ENCODE results near the gene CAMKV.

Gene CAMKV

GRCh38 chr3:49895791-49896190, 26.1 kb upstream of the CAMKV start:
- no peak for DNase-seq

DNA sequence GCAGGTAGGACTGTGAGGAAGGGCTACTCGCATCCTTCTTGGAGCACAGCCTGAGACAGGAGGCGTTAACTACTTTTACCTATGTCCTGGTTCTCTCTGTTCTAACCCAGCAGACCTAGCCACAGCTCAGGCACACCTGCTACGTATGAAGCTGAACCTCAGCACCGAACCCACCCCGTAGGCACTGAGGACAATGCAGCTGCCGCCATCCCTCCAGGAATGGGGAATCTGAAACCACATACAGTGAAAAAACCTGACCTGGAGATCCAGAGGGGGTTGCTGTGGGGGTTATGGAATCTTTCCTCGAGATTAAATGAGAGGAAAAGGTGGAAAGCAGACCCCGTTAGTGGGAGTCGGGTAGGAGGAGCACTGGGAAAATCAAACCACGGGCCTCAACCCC, 19.6 kb upstream of the CAMKV start:
- DNase-seq = no peak

GRCh38 chr3:49886922-49887265, 17.2 kb upstream of the CAMKV start:
- no peak for DNase-seq

DNA sequence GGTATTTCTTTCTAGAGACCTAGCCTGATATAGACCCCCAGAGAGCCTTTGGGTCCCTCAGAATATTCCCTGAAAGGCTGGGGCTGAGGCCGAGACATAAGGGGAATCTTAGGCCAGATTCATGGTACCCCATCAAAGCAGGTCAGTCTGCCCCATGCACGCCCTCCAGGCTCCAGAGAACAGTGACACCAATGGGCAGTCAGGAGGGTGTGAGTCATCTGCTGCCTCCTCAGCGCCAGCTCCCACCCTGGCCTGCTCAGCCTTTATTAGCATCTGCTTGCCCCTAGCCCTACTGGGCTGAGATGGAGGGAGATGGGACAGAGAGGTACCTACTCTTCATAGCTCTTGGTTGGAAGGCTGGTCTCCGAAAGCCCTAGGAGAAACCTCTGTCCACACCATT, 14.3 kb upstream of the CAMKV start:
- DNase-seq = no peak

- no peak for DNase-seq
Observed at GRCh38 chr3:49882166-49882565, 12.5 kb upstream of the CAMKV start.

DNA sequence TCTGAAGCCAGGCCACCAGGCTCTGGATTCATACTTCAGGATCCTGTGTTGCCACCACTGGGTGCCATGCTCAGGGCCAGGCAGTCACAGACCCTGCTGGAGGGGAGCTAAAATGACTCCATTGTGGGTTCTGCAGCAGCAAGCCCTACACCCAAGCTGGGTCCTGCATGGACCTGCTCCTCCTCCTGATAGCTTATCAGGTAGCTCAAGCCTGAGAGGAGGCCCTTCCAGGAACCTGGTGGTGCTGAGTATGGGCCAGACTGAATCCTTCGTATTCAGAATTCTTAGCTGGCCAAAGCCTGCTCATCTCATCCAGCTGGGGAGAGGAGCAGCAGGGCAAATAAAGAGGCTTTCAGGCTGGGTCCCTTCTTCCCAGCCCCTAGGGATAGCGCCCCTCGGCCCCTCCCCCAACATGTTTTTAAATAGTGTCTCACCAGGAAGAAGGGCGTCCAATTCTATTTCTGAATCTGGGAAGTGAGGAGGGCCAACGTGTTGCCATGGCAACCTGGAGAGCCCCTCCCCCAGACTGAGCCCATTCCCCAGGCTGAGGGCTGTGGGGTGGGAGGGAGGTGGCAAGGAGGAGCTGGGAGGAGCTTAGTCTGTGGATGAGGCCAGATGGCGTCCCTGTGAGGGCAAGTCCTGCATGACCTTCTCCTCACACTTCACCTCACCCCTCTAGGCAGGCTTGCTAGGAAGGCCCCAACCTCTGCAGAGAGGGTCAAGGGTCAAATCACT, 11.0 kb upstream of the CAMKV start:
- DNase-seq = no peak

DNA sequence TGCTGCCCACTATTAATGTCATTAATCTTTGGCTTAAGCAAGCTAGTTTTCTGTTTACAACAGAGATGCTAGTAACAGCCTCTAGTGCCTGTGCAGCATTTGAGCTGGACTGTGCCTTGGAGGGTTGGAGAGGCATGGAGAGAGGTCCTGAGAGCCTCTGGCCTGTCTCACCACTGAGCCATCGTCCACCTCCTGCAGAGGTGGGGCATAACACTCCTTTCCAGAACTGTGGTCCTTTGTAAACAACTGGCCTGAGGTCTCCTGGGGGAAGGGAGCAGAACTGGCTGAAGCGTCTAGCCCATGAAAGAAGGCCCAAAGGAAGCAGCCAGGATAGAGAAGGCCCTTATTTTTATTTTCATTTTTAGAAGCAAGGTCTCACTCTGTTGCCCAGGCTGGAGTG, 10.0 kb upstream of the CAMKV start:
- no peak for DNase-seq

DNA sequence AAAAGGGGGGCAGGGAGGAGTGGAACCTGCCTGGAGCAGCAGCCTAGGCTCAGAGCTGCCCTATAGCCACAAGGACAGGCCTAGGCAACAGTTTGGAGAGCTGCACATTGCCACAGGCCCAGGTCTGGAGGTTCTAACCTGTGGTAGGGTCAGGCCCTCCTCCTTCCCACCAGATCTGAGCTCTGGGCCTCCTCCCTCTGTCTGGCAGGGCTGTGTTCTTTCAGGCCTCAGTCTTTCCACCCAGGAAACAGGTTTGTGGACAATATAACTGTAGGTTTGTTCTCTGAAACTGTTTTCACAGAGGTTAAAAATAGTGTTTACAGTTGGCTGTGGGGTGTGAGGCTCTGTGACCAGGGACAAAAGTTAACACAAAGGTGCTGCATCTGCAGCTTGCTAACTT, 9.0 kb upstream of the CAMKV start:
- DNase-seq = no peak

DNA sequence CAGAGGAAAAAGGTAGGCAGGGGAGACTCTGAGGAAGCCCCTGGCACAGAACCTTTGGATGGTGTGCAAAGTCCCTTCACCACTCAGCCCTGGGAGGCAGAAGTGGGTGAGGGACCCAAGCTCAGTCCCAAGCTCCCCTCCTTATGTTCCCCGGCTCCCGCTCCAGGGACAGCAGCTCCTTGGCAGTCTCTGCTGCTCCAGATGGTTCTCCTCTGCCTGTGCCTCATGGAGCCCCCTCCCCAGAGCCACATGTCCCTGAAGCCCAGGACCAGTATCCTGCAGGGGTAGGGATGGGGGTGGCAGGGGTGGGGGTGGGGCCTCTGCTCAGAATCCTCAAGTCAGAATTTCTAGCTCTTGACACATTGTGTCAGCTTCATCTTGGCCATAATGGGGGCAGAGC, 8.0 kb upstream of the CAMKV start:
- DNase-seq = no peak

DNA sequence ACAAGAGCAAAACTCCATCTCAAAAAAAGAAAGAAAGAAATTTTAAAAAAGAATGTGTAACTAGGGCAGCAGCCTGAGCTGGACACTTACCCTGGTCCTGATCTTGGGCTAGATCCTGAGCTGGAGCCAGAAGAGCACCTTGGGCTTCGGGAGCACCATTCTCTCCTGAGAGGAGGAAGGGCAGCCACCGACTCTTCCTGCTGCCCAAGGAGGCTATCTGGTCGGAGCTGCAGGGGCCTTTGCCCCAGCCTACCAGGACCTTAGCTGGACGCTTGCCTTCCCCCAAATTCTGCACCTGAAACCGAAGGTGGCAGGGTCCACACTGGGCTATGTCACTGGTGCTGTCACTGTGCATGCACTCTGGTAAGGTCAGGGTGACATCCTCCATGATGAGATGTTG, 6.9 kb upstream of the CAMKV start:
- DNase-seq = no peak

GRCh38 chr3:49873623-49874022, 3.9 kb upstream of the CAMKV start:
- no peak for DNase-seq

- DNase-seq = peak; percentile 42
Observed at GRCh38 chr3:49872801-49873281, 3.1 kb upstream of the CAMKV start.

DNA sequence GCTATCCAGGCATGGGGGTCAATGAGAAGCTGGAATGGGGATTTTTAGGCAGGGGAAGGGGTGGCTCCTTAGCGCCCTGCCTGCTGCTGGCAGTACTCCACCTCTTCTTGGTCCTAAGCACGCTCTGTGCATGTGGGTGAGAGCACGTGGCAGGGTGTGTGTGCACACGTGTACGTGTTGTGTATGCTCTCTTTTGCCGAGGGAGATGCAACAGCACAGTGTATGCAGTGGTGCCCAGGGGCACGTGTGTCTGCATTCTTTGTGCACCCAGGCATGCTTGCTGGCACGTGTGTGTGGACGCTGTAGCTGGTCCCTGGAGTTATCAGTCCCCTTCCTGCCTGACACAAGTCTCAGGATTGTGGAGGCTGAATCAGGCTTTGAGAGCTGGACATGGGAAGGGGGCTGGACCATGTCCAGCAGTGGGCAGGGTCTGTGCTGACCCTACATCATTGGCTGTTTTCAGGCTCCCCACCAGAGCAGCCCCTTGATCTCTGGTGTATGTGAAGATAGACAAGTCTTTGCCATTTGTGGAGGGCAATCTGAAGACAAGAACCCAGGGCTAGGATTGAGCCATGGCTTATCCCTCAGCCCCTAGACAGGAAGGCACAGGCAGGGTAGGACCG, 1.9 kb upstream of the CAMKV start:
- no peak for DNase-seq

DNA sequence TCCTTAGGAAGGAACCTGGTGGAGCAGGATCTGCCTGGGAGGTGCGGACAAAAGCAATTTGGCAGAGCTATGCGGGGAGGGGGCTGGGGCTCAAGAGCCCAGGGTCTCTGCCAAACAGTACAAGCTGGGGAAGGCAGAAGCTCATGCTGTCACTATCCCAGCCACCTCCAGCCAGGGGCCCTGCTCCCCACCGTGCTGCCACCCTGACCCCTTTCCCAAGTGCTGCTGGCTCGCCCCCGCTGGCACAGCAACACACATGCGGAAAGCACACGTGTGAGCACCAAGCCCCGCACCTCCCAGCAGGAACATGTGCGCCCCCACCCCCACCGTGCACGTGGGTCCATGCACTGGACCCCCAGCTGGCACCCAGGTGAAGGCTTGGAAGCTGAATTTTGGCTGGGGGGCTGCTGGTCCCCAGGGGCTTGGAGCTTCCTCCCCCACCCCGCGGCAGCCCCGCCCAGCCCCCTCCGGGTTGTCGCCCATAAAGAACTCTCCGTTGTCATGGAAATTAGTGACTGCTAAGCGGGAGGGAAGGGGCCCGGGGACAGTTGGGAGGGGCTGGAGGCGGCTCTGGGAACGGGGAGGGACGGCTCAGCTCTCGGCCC, 742 bp downstream of the CAMKV start:
- DNase-seq = no peak

GRCh38 chr3:49867871-49868321, 1.8 kb downstream of the CAMKV start:
- no peak for DNase-seq

- no peak for DNase-seq
Observed at GRCh38 chr3:49867400-49867799, 2.3 kb downstream of the CAMKV start.

- DNase-seq = no peak
Observed at GRCh38 chr3:49865198-49865784, 4.4 kb downstream of the CAMKV start.

GRCh38 chr3:49864505-49864904, 5.2 kb downstream of the CAMKV start:
- no peak for DNase-seq

DNA sequence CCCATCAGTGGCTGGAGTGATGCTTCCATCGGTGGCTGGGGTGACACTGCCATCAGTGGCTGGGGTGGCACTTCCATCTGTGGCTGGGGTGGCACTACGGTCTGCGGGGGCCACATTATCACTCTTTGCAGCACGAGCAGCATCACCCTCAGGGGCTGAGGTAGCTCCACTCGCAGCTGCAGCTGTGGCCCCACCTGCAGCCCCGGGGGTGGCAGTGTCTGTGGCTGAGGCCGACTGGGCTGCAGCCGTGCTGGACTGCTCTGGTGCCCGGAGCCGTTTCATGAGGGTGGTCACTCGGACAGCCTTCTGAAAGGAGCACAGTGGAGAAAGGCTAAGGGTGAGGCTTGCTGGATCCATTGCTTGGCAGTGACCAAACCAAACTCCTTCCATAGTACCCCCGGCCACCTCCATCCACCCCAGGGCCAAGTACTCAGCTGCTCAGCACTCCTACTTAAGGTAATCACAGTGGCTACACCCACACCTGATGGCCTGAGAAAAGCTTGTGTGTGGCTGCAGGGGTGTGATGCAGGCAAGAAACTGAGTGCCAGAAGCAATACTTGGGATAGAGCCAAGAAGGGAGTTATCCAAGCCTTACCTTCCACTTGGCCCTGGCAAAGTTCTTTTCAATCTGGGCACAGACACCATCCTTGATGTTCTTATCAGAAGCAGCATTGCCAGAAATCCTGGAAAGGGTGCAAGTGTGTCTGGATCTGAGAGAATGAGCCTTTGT, 10.0 kb downstream of the CAMKV start:
- no peak for DNase-seq

DNA sequence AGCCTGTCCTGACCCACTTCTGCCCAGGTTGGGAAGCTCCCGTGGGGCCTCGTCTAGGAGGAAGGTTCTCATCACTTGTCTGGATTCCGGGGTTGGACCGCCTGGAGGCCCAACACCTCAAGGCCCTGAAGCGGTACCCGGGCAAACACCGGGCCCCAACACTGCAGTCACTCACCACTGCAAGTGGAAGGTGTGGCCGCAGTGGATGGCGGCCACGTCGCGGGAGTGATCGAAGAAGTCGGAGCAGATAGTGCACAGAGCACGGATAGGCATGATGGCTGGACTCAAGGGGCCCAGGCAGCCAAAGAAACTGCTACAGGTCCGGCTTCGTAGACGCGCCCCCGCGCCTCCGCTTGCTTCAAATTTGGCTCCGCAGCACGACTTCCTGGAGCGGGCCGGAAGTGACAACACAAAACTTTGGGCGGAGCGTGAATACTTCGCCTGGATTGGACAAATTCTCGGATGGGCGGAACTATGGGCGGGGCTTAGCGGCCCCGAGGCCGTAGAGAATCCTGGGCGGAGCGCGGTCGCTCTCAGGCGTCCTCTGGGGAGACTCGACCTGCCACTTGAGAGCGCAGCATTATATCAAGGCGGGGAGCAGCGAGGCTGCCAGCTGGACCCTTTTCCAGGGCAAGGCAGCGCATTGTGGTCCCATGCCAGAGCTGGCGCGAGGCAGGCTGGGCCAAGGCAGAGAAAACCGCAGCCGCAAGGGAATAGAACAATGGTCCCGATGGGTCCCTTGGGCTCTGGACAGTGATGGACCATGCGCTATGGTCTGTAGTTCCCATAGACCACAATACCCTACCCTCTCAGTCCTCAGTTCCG, 13.3 kb downstream of the CAMKV start, which contains the start of gene TRAIP:
TRAIP (minus strand) TSS at position 384 of the 825 bp plus-strand sequence; CDS start at position 273, 111 bp downstream.
- peak; percentile 92 for DNase-seq

DNA sequence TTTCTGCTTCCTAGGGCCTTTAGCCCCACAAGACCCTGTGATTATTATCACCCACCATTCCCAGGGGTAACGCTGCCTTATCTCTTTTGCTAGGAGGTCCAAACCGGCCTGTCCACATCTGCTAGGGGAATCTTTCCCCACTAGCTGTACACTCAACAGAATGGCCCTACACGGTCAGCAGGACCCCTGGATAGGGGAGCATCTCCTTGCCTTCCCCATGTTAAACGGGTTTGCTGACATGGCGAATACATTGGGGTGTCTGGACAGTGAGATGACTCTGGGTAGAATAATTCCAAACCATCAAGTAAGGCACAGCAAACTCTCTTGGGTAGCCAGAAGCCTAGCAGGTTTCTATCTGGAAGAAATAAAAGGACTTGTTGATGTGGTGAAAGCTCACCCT, 14.0 kb downstream of the CAMKV start:
- DNase-seq = no peak

- DNase-seq = no peak
Observed at GRCh38 chr3:49845694-49846093, 24.0 kb downstream of the CAMKV start.

Measured in CD4-positive, alpha-beta T cell treated with Interferon gamma for 1 hour (primary cell).